H1 (cell line): ENCODE results near the gene PHKA2. TPM values are rescaled to one million over a fixed set of nuclear protein-coding genes. Genes with fewer than 3 reads are reported as not detected.

Source experiments
- CTCF ChIA-PET: fragments of 300-600 bp; sonication (Branson Sonifier 250); formaldehyde crosslinking; loops from one replicate; lab custom pipeline; 2021; ENCODE audit not compliant: partially characterized antibody; lab: Charles Lee
- POLR2A ChIA-PET: fragments of 300-600 bp; sonication (Branson Sonifier 250); formaldehyde crosslinking; loops from one replicate; lab custom pipeline; 2021; ENCODE audit warnings: inconsistent platforms; ENCODE audit not compliant: partially characterized antibody; lab: Charles Lee
- DNase-seq, 2 experiments: peaks; one replicate each; pipeline versions ENCODE4 v3.0.0 to v3.0.0-alpha.2; 2010 to 2022; ENCODE audit warnings: low spot score in 2 of 2, low read depth in 1 of 2, mixed read lengths in 1 of 2
- FAIRE-seq: peaks from 2 replicates; lab custom pipeline; 2011; peaks lifted over from hg19 to GRCh38; lab: Jason Lieb, UNC
- H2AFZ ChIP-seq: 2 replicates; pipeline ENCODE4 v1.8.1; 2012; ENCODE audit warnings: low read length, inconsistent platforms
- H2AK5ac ChIP-seq: 2 replicates; pipeline ENCODE4 v1.6.1; 2013; ENCODE audit warnings: low read depth, low read length
- H2BK120ac ChIP-seq: replicated peaks from 2 replicates; pipeline ENCODE3; 2013; ENCODE audit warnings: low read depth, low read length, inconsistent platforms
- H2BK12ac ChIP-seq: 2 replicates; pipeline ENCODE4 v1.6.1; 2013; ENCODE audit warnings: low read depth, low read length
- H2BK15ac ChIP-seq: 2 replicates; pipeline ENCODE4 v1.6.1; 2013; ENCODE audit warnings: low read length
- H2BK20ac ChIP-seq: 2 replicates; pipeline ENCODE4 v1.6.1; 2013; ENCODE audit warnings: low read length
- H2BK5ac ChIP-seq: 2 replicates; pipeline ENCODE4 v1.6.1; 2013; ENCODE audit warnings: low read depth, low read length
- H3K14ac ChIP-seq: 2 replicates; pipeline ENCODE4 v1.6.1; 2013; ENCODE audit warnings: inconsistent platforms; ENCODE audit not compliant: insufficient read length
- H3K18ac ChIP-seq: 2 replicates; pipeline ENCODE4 v1.6.1; 2013; ENCODE audit warnings: low read length; ENCODE audit errors: extremely low read depth
- H3K23ac ChIP-seq: 2 replicates; pipeline ENCODE4 v1.6.1; 2013; ENCODE audit warnings: inconsistent platforms; ENCODE audit not compliant: insufficient read length
- H3K23me2 ChIP-seq: 2 replicates; pipeline ENCODE4 v1.6.1; 2013; ENCODE audit warnings: low read depth, low read length
- H3K27ac ChIP-seq: 2 replicates; pipeline ENCODE4 v1.6.1; 2011; ENCODE audit warnings: low read depth, low read length, inconsistent platforms
- H3K27me3 ChIP-seq, 4 experiments: replicated peaks in 1 of 4; 1 replicate in 1 of 4; 2 replicates in 3 of 4; pipeline versions ENCODE4 v1.6.1 to v1.8.1; 2011 to 2013; ENCODE audit warnings: low read length in 3 of 4, mild to moderate bottlenecking in 3 of 4, inconsistent platforms in 2 of 4, mixed read lengths in 2 of 4, moderate library complexity in 1 of 4; ENCODE audit not compliant: control insufficient read depth in 3 of 4, insufficient read depth in 3 of 4; ENCODE audit errors: extremely low read depth in 1 of 4
- H3K36me3 ChIP-seq, 4 experiments: 2 replicates each; pipeline versions ENCODE4 v1.6.1 to v1.8.1; 2011 to 2013; ENCODE audit warnings: mild to moderate bottlenecking in 4 of 4, low read length in 3 of 4, moderate library complexity in 2 of 4, control low read depth in 1 of 4, inconsistent platforms in 1 of 4; ENCODE audit not compliant: insufficient read depth in 4 of 4, control insufficient read depth in 2 of 4
- H3K4ac ChIP-seq: replicated peaks from 2 replicates; pipeline ENCODE3; 2013; ENCODE audit warnings: low read length, low read depth, mixed read lengths, inconsistent platforms; ENCODE audit not compliant: insufficient read length
- H3K4me1 ChIP-seq, 4 experiments: replicated peaks in 1 of 4; 1 replicate in 1 of 4; 2 replicates in 3 of 4; pipeline versions ENCODE4 v1.6.1 to v1.8.1; 2011 to 2013; ENCODE audit warnings: low read length in 3 of 4, inconsistent platforms in 2 of 4, mixed read lengths in 1 of 4; ENCODE audit not compliant: insufficient read depth in 4 of 4, control insufficient read depth in 3 of 4
- H3K4me2 ChIP-seq, 2 experiments: 2 replicates each; pipeline versions ENCODE4 v1.6.1 to v1.8.1; 2011 to 2013; ENCODE audit warnings: low read depth in 2 of 2, low read length in 2 of 2, control low read depth in 1 of 2, inconsistent platforms in 1 of 2, mild to moderate bottlenecking in 1 of 2; ENCODE audit not compliant: insufficient read depth in 1 of 2
- H3K4me3 ChIP-seq, 4 experiments: fragments of 200-600, 300-600 bp in 1 of 4; sonication (generic), shearing (Covaris generic), sonication (Bioruptor Twin) in 1 of 4; 2 replicates each; pipeline versions ENCODE4 v1.5.1 to v1.8.1; 2011 to 2016; ENCODE audit warnings: low read length in 4 of 4, low read depth in 3 of 4, control low read depth in 2 of 4, inconsistent platforms in 2 of 4, mild to moderate bottlenecking in 2 of 4, mixed read lengths in 1 of 4, moderate library complexity in 1 of 4; ENCODE audit not compliant: insufficient read depth in 2 of 4; ENCODE audit errors: extremely low read depth in 1 of 4
- H3K56ac ChIP-seq: replicated peaks from 2 replicates; pipeline ENCODE3; 2013; ENCODE audit warnings: low read depth, mild to moderate bottlenecking, mixed read lengths, low read length, inconsistent platforms; ENCODE audit not compliant: insufficient read length
- H3K79me1 ChIP-seq: 2 replicates; pipeline ENCODE4 v1.6.1; 2013; ENCODE audit warnings: low read depth, low read length, control low read depth
- H3K79me2 ChIP-seq, 2 experiments: 2 replicates each; pipeline versions ENCODE4 v1.6.1 to v1.8.1; 2012 to 2013; ENCODE audit warnings: low read length in 2 of 2, mild to moderate bottlenecking in 2 of 2, inconsistent platforms in 1 of 2; ENCODE audit not compliant: insufficient read depth in 2 of 2, control insufficient read depth in 1 of 2
- H3K9ac ChIP-seq, 4 experiments: replicated peaks in 1 of 4; 1 replicate in 1 of 4; 2 replicates in 3 of 4; pipeline versions ENCODE4 v1.6.1 to v1.8.1; 2011 to 2013; ENCODE audit warnings: low read depth in 3 of 4, low read length in 3 of 4, control low read depth in 2 of 4, mild to moderate bottlenecking in 2 of 4, moderate library complexity in 2 of 4, inconsistent platforms in 1 of 4; ENCODE audit errors: extremely low read depth in 1 of 4
- H3K9me3 ChIP-seq, 2 experiments: 2 replicates each; pipeline versions ENCODE4 v1.6.1 to v1.8.1; 2012 to 2013; ENCODE audit warnings: mild to moderate bottlenecking in 2 of 2, moderate library complexity in 2 of 2, control low read depth in 1 of 2, inconsistent platforms in 1 of 2, low read depth in 1 of 2, low read length in 1 of 2, mixed read lengths in 1 of 2; ENCODE audit not compliant: insufficient read depth in 2 of 2
- H4K20me1 ChIP-seq, 2 experiments: replicated peaks in 1 of 2; 2 replicates each; pipeline versions ENCODE3 to v1.8.1; 2011 to 2013; ENCODE audit warnings: inconsistent platforms in 2 of 2, low read length in 2 of 2, mild to moderate bottlenecking in 1 of 2; ENCODE audit not compliant: insufficient read depth in 2 of 2, control insufficient read depth in 1 of 2
- H4K5ac ChIP-seq: 2 replicates; pipeline ENCODE4 v1.6.1; 2013; ENCODE audit warnings: low read length, low read depth, mixed read lengths, inconsistent platforms; ENCODE audit not compliant: insufficient read length
- H4K8ac ChIP-seq: 2 replicates; pipeline ENCODE4 v1.8.0; 2013; ENCODE audit warnings: mild to moderate bottlenecking, moderate library complexity, low read length, inconsistent platforms; ENCODE audit not compliant: insufficient read depth; ENCODE audit errors: extremely low read depth
- H4K91ac ChIP-seq: replicated peaks from 2 replicates; pipeline ENCODE3; 2013; ENCODE audit warnings: low read length, mixed read lengths, inconsistent platforms; ENCODE audit not compliant: insufficient read length
- CBX5 ChIP-seq: fragments of 300-800, 300-1000 bp; sonication (generic); IDR thresholded peaks from 2 replicates; pipeline ENCODE4 v1.7.1; 2016; ENCODE audit warnings: antibody characterized with exemption, low read length, low read depth
- CEBPB ChIP-seq: IDR thresholded peaks from 2 replicates; pipeline ENCODE4 v1.6.1; 2012; ENCODE audit warnings: low read depth, low read length
- CHD2 ChIP-seq: IDR thresholded peaks from 2 replicates; pipeline ENCODE4 v1.6.1; 2012; ENCODE audit warnings: low read length, improper control_type of control experiment
- CREB1 ChIP-seq: IDR thresholded peaks from 2 replicates; pipeline ENCODE4 v1.6.1; 2012; ENCODE audit warnings: inconsistent platforms
- CTBP2 ChIP-seq: IDR thresholded peaks from 2 replicates; pipeline ENCODE4 v1.7.0; 2011; ENCODE audit warnings: borderline replicate concordance, mild to moderate bottlenecking, moderate library complexity, mixed read lengths, low read length; ENCODE audit not compliant: insufficient read depth, insufficient read length
- E2F6 ChIP-seq: IDR thresholded peaks from 2 replicates; pipeline ENCODE4 v1.6.1; 2012; ENCODE audit warnings: inconsistent platforms
- MAFK ChIP-seq: IDR thresholded peaks from 2 replicates; pipeline ENCODE4 v1.6.1; 2012; ENCODE audit warnings: low read depth, mild to moderate bottlenecking, improper control_type of control experiment, low read length
- MAX ChIP-seq: IDR thresholded peaks from 2 replicates; pipeline ENCODE4 v1.6.1; 2012; ENCODE audit warnings: inconsistent platforms
- PHF8 ChIP-seq: fragments of 200-600 bp; sonication (generic); conservative IDR thresholded peaks from 2 replicates; pipeline ENCODE4 v1.7.1; 2012; ENCODE audit warnings: low read depth, mild to moderate bottlenecking, inconsistent platforms, low read length, moderate library complexity
- POLR2AphosphoS5 ChIP-seq: IDR thresholded peaks from 2 replicates; pipeline ENCODE4 v1.6.1; 2011; ENCODE audit warnings: low read depth, low read length
- SIN3A ChIP-seq, 2 experiments: IDR thresholded peaks in 1 of 2; conservative IDR thresholded peaks in 1 of 2; 2 replicates each; pipeline ENCODE4 v1.6.1; 2011 to 2012; ENCODE audit warnings: low read length in 2 of 2, improper control_type of control experiment in 1 of 2, low read depth in 1 of 2, mild to moderate bottlenecking in 1 of 2
- SIRT6 ChIP-seq: IDR thresholded peaks from one replicate; pipeline ENCODE4 v1.7.1; 2012; ENCODE audit warnings: low read length, inconsistent platforms
- TBP ChIP-seq: IDR thresholded peaks from 2 replicates; pipeline ENCODE4 v1.6.1; 2011; ENCODE audit warnings: low read depth, low read length, improper control_type of control experiment
- WGBS, 2 experiments: shearing (Covaris generic) in 1 of 2; methylation state at CpG; one replicate each; pipeline versions ENCODE4 v1.1.6 to v1.1.7; 2013 to 2015; ENCODE audit warnings: low lambda C conversion rate in 2 of 2, mixed read lengths in 2 of 2, inconsistent platforms in 1 of 2, low coverage in 1 of 2, missing lambda C conversion rate in 1 of 2; ENCODE audit not compliant: insufficient replicate concordance in 2 of 2, insufficient coverage in 1 of 2, insufficient read length in 1 of 2; ENCODE audit errors: extremely low coverage in 1 of 2, missing lambda C conversion rate in 1 of 2; 5-methylcytosine and 5-hydroxymethylcytosine counted together
- polyA plus RNA-seq, 7 experiments: library from polyadenylated mRNA; depleted of rRNA in 3 of 7; stranded (reverse) in 5 of 7; unstranded in 2 of 7; fragments of >200 nt in 5 of 7; fragments of 200-250 nt in 2 of 7; gene quantifications; 1 replicate in 5 of 7; 2 replicates in 1 of 7; 4 replicates in 1 of 7; pipeline versions ENCODE4 v1.2.1 to v1.2.3, GENCODE V29; 2011 to 2013; ENCODE audit warnings: missing spikeins in 2 of 7, mixed read lengths in 2 of 7
- total RNA-seq: library from RNA; stranded (reverse); fragmentation: NEBNext Ultra II Directional; extraction: Animal tissue kit (Norgen Biotek cat#: 25700); gene quantifications from 2 replicates; pipeline ENCODE4 v1.2.1, GENCODE V29; 2021

Gene PHKA2
- total and polyA plus RNA-seq, 2 of the 8 experiments (the other 6 are each of a cell fraction or from before 2014, with no cell fraction given): 28.1 to 35.8 TPM

- H3K36me3 ChIP-seq: no peaks in the 10 kb centered on the region
- H3K4me2 ChIP-seq: no peak overlapping the region
- H3K56ac ChIP-seq: no peak overlapping the region
- H3K18ac ChIP-seq: no peak overlapping the region
- H2BK15ac ChIP-seq: no peak overlapping the region
- no peak overlapping the region for H4K5ac ChIP-seq
- H3K79me2 ChIP-seq: no peaks in the 10 kb centered on the region
- no peak overlapping the region for H2BK20ac ChIP-seq
- no peak overlapping the region for H3K9ac ChIP-seq
- no peak overlapping the region for H2BK120ac ChIP-seq
- H3K27ac ChIP-seq: no peak overlapping the region
- 84% methylated on average over 4 of the region's 5 CpGs; no CpG with 5 or more reads in 1 of the 2 experiments for WGBS, 2 experiments
- FAIRE-seq (no peak), DNase-seq (no peak)
- ChIA-PET CTCF (no interaction called here), POLR2A (no interaction called here)
- H3K14ac ChIP-seq: no peak overlapping the region
- H4K91ac ChIP-seq: no peak overlapping the region
- no peak overlapping the region for H4K8ac ChIP-seq
- no peak overlapping the region for H3K4ac ChIP-seq
- peaks cover 0 to 3% of the 10 kb centered on the region in 2 experiments; a peak in 1 of 4 replicates for H3K9me3 ChIP-seq
- no peaks in the 10 kb centered on the region for H3K4me1 ChIP-seq
- H2AFZ ChIP-seq: no peak overlapping the region
- H2BK12ac ChIP-seq: no peak overlapping the region
- no peak overlapping the region for H2BK5ac ChIP-seq
- H3K23ac ChIP-seq: no peak overlapping the region
- H2AK5ac ChIP-seq: no peak overlapping the region
- H3K27me3 ChIP-seq: no peaks in the 10 kb centered on the region
- no peaks in the 10 kb centered on the region for H3K23me2 ChIP-seq
- no peak overlapping the region for H3K4me3 ChIP-seq
- no peaks in the 10 kb centered on the region for H3K79me1 ChIP-seq
- H4K20me1 ChIP-seq: no peaks in the 10 kb centered on the region
- TF ChIP-seq PHF8: no peak
- TF ChIP-seq TBP: no peak
- no peak for TF ChIP-seq MAFK
- TF ChIP-seq SIN3A (conservative IDR thresholded peaks at IDR 0.05 in 1 of 2, IDR thresholded peaks at IDR 0.05 in 1 of 2; ENCODE audit: low read depth in 1 of 2, low read length in 2 of 2): no peak
- TF ChIP-seq CBX5: no peak
- no peak for TF ChIP-seq SIRT6
- no peak for TF ChIP-seq MAX
- no peak for TF ChIP-seq CTBP2
- no peak for TF ChIP-seq CREB1
- TF ChIP-seq CEBPB: no peak
- no peak for TF ChIP-seq CHD2
- no peak for TF ChIP-seq POLR2AphosphoS5
- TF ChIP-seq E2F6: no peak
Measured at GRCh38 chrX:18861511-18861910, 122.4 kb downstream of the PHKA2 start.
